Measurements from ENCODE around the gene COPA. TPM values are rescaled to one million over a fixed set of nuclear protein-coding genes. Genes with fewer than 3 reads are reported as not detected.

Gene COPA
- total and polyA plus RNA-seq, 10 donors, result 41.3 to 181 (median 117) TPM

GRCh38 chr1:160258177-160258798 lies 84.8 kb downstream of the COPA start:
- Histone ChIP-seq H3K9me3 (no peaks in the 10 kb centered on the region), H3K27ac (no peak overlapping the region), H3K4me3 (no peak overlapping the region), H3K36me3 (peaks cover 0 to 45% (median 6%) of the 10 kb centered on the region in 6 donors), H3K27me3 (replicated peaks in 1 of 7) (no peaks in the 10 kb centered on the region), H3K4me1 (peaks cover 23 to 67% (median 59%) of the 10 kb centered on the region in 6 donors)
- TF ChIP-seq POLR2AphosphoS5 (IDR thresholded peaks at IDR 0.05) (no peak), POLR2A (IDR thresholded peaks at IDR 0.05) (no peak), CTCF (IDR thresholded peaks at IDR 0.05 in 8 of 11, conservative IDR thresholded peaks at IDR 0.05 in 3 of 11) (no peak)
- DNase-seq, result no peak
- 94 to 96% (median 94%) methylated on average over 7 of the region's 7 CpGs for WGBS, 5 donors
- intact Hi-C loops (cut with DNase I; ENCODE audit: low total_unique reads), result loop anchor here (10.0 kb wide), 1 partner anchor 153 kb away; no protein-coding TSS in a partner anchor

- peaks cover 23 to 61% (median 54%) of the 10 kb centered on the region in 6 donors for H3K4me1 ChIP-seq
- H3K9me3 ChIP-seq, result no peaks in the 10 kb centered on the region
- 94 to 99% (median 98%) methylated on average over 6 of the region's 6 CpGs for WGBS, 5 donors
- H3K27me3 ChIP-seq (replicated peaks in 1 of 7), result no peaks in the 10 kb centered on the region
- H3K27ac ChIP-seq, result no peak overlapping the region
- no peak overlapping the region for H3K4me3 ChIP-seq
- intact Hi-C loops (cut with DNase I; ENCODE audit: low total_unique reads), result loop anchor here (10.0 kb wide), 1 partner anchor 153 kb away; no protein-coding TSS in a partner anchor
- TF ChIP-seq POLR2AphosphoS5 (IDR thresholded peaks at IDR 0.05) (no peak), CTCF (IDR thresholded peaks at IDR 0.05 in 8 of 11, conservative IDR thresholded peaks at IDR 0.05 in 3 of 11) (no peak), POLR2A (IDR thresholded peaks at IDR 0.05) (no peak)
- peaks cover 0 to 50% (median 9%) of the 10 kb centered on the region in 6 donors for H3K36me3 ChIP-seq
- no peak for DNase-seq
Observed at GRCh38 chr1:160257411-160258015, 85.5 kb downstream of the COPA start.

- H3K36me3 ChIP-seq, result peaks cover 0 to 51% (median 9%) of the 10 kb centered on the region in 6 donors
- peak overlapping the region in 1 of 8 donors; percentile 8 for H3K27ac ChIP-seq
- no peak overlapping the region for H3K4me3 ChIP-seq
- intact Hi-C loops (cut with DNase I; ENCODE audit: low total_unique reads), result loop anchor here (10.0 kb wide), 1 partner anchor 152 kb away; no protein-coding TSS in a partner anchor
- no peak for TF ChIP-seq POLR2AphosphoS5 (IDR thresholded peaks at IDR 0.05)
- no peak for TF ChIP-seq CTCF (IDR thresholded peaks at IDR 0.05 in 8 of 11, conservative IDR thresholded peaks at IDR 0.05 in 3 of 11)
- no peak for TF ChIP-seq POLR2A (IDR thresholded peaks at IDR 0.05)
- no peak for DNase-seq
- 33 to 58% (median 48%) methylated on average over 3 of the region's 3 CpGs for WGBS, 5 donors
- H3K27me3 ChIP-seq (replicated peaks in 1 of 7), result no peaks in the 10 kb centered on the region
- H3K9me3 ChIP-seq, result no peaks in the 10 kb centered on the region
- peaks cover 27 to 63% (median 52%) of the 10 kb centered on the region in 6 donors for H3K4me1 ChIP-seq
Observed at GRCh38 chr1:160256396-160257046, 86.5 kb downstream of the COPA start.
